NCI-H2081 (cell line): ENCODE data around the gene FILIP1L.

ENCODE experiments used
- DNase-seq, 2 experiments: peaks; one replicate each; lab custom pipeline; 2025; lab: John Stamatoyannopoulos, UW

FILIP1L gene

DNA sequence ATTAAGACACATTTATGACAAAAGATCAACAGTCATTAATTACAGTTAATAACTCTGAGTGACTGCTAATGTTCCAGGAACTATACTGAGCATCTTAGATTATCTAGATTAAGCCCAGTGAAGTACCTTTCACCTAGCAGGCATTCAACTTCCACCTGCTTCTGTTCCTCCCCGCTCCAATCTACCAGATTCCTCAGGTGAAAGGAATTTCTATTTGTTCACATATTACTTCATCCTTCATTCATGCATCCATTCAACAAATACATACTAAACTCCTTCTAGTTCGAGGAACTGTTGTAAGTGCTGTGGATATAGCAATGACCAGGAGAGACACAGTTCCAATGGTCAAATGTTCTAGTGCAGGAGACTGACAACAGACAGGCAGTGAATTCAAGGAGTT is 139.3 kb downstream of the FILIP1L start:
- no peak for DNase-seq

DNA sequence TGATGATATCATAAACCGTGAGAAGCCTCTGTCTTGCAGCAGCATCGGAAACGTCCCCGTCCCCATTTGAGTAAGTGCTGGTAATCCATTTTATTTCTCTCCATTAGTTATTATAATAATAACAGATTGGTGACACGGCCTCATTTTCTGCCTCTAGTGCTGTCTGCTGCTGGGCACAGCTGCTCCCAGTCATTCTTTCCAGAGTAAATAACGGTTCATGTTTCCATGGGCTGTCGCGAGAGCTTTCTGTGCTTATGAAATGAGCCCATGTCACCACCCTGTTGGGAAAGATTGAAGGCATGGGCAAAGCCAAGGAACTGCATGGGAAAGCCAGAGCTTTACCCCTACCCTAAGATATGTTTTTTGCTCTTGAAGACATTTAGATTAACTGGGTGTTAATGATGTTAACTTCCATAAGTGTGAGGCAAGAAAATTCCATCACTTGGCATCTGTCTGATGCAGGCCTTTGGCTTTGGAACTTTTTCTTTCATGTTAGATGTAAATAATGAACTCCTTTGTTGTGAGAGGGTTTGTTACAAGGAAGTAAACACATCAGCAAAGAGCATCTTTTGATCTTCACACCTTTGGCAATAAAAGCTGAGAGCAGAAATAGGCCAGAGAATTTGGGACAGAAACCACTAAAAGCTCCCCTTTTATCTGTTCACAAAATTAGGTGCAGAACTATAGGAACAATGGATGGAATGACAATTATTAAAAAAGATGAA is 141.8 kb downstream of the FILIP1L start:
- DNase-seq: peak; percentile 9 to 42

GRCh38 chr3:99971761-99972160 is 142.5 kb downstream of the FILIP1L start:
- no peak for DNase-seq

- no peak for DNase-seq
Measured at GRCh38 chr3:99970198-99970597, 144.1 kb downstream of the FILIP1L start.

DNA sequence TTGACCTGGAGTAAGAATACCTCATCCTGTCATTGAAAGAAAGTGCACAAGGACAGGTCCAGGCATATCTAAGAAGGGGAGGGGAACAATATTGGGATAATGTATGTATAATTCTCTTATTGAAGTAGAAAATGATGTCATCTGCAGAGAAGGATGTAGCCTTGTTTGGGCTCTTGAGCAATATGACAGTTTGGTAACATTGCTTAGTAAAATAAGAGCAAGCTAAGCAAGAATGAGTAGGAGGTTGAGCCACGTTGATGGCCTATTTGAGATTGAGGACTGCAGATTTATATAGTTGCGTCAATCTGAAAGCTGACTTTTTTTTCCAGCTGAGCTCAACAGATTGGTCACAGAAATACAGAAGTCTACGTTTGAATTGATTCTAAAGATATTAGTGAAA is 145.2 kb downstream of the FILIP1L start:
- DNase-seq: no peak

GRCh38 chr3:99967796-99968195 is 146.5 kb downstream of the FILIP1L start:
- no peak for DNase-seq

DNA sequence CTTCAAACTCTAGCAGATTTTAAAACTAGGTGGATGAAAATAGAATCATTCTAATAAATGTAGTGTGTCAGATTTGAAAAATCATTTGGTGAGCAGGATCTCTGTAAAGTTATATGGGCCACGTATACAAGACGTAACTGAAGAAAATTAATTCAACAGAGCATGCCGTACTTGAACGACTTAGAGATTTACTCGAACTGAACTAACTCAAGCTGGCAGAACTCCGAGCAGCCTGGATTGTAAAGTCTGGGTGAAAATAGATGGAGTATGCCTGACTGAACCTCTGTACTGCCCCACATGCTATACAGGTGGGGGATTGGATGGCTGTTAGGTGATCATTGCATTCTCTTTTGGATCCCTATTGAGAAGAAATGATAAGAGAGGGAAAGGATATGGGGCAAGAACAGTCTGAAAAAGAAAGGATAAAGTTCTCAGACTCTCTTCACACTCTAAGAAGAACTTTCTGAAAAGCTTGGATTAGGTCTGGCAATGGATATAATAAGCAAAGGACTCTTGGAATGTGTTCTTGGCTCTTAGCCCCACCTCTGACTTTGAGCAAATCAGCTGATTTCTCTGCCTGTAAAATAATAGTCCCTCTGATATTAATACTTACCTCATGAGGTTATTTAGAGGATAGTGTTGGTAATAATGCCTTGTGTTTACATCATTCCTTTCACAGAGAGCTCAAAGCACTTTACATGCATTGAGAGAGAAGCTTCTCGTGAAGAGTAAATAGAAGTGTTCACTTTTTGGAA is 147.5 kb downstream of the FILIP1L start:
- DNase-seq: no peak

GRCh38 chr3:99965681-99966408 is 148.5 kb downstream of the FILIP1L start:
- no peak for DNase-seq

DNA sequence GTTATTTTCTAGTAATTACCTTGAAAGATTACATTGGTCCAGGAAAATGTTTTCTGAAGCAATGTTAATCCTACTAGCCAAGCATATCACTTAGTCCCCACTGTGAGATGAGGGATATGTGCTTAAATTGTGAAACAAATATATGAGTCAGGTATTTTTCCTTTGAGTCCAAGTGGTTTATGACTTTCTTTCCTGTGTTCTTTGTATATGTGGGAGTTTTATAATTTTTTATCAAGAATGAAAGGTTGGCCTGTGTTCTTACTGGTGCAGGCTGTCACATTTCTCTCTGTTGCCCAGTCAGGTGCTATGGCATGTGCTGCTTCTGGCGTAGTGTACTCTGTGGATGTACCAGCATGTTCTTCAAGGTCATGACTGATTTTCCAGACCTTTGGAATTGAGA is 149.2 kb downstream of the FILIP1L start:
- no peak for DNase-seq

- no peak for DNase-seq
Measured at GRCh38 chr3:99962703-99963102, 151.6 kb downstream of the FILIP1L start.

DNA sequence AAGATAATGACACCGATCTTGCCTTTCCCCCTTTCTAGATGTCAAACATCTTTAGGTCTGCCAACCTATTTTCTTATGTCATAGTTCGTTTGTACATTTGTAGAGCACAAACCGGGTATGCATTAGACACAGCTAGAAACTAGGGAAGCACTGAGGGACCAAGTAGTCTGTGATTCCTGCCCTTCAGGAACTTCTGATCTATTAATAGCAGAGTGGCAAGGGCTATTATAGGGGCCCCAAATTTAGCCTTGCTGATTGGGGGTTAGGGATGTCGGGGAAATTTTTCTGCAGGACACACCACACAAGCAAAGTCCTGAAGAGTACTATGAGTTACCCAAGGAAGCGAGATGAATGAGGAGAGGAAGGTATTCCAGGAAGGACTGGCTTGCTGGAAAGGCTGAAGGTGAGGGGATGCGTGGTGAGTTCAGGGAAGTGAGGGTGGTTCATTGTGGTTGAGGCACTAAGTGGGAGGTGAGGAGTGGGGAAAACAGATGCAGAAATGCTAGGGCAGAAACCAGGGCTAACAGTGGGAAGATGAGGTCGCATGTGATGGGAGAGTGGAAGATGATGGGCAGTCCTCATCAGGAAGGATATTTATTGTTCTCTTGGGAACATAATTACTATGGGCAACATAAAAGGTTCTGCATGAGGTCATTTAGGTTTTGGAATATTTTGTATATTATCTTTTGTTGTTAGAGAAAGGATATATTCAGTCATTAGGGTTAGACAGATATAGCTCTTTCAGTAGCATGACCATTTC is 152.4 kb downstream of the FILIP1L start:
- DNase-seq: no peak

DNA sequence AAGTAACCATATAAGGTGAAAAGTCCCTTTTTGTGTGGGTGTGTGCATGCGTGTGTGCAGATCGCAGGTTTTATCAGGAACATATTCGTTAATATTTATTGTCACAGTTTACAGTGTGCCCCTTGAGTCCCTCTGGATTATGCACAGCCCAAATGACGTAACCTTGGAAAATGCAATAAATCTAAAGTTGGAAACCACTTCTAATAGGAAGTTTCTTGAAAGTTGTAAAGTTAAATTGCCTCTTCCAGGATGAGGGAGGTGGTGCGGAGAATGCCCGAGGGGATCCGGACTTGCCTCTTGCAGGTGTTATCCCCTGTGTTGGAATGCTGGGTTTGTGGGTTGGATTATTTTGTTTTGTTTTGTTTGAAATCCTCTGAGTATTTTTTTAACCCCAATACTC is 153.4 kb downstream of the FILIP1L start:
- no peak for DNase-seq

DNA sequence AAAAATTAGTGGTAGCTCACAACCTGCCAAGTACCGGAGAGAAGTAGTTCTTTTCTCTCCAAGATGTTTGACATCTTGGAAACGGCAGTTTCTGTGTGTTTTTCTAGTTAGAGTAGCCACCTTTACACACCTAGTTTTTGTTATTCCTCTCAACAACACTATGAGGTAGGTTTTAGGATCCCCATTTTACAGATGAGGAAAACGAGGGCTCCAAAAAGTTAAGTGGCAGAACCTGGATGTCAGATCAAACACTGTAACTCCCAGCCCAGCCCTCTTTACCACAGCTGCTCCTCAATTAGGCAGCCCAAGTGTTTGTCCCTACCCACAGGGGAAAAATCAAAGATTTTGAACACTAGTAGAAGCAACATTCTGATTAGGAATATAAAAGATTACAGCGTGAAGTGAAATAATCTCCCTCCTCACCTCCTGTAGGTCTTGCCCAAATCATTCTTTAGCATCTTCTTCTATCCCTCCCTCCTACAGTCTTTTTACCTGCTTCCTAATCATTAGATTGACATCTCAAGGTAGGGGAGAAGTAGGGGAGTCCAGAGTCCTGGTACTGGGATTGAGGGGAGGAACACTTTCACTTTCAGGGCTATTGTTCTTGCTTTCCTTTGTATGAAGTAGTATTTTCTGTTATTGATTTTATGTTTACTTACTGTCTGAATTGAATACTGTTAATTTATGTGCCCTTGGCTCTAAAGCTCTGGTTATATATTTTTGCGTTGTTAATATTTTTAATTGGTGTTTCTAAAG is 154.0 kb downstream of the FILIP1L start:
- no peak for DNase-seq

GRCh38 chr3:99958222-99958912 is 155.9 kb downstream of the FILIP1L start:
- DNase-seq: no peak

DNA sequence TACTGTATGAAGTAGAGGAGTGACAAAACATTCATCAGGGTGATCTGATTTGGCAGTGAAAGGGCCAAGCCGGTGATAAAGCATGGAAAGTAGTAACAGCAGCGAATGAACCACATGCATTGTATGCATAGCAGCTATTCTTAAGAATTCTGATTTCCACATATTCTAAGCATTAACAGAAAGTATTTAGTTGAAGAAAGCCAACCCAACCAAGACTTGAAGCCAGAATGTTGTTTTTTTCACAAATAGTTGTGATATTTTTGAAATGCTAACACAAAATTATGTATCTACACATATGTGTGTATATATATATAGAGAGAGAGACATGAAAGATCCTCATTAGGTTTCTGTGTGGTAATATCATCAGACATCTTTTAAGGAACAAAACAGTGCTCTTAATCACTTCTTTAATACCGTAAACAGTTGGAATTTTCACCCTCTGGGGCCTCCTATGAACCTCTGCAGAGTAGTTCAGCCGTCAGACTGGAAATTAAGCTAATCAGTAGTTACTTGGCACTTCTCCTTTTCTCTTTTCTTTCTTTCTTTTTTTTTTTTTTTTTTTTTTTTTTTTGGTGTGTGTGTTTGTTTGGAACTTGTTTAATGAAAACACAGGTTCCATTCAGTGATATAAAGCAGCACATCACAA is 157.0 kb downstream of the FILIP1L start:
- DNase-seq: no peak

- no peak for DNase-seq
Measured at GRCh38 chr3:99955773-99956562, 158.3 kb downstream of the FILIP1L start.

GRCh38 chr3:99954914-99955644 is 159.2 kb downstream of the FILIP1L start:
- DNase-seq: no peak

DNA sequence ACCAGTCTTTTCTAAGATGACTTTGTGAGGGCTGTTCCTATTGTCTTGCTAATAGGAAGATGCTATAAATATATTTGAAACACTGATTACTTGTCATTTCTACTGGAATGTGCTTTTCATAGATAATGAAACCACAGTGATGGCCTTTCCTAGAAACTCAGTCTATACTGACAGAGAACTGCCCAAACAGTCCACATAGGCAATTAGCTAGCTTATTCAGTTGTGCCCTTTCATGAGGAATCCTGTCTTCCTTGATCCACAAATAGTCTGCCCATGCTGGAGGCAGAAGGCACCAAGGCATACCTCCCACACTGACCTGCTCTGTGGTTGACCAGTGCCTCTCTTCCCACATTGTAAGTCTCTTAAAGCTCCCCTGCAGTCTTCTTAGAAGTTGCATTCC is 160.7 kb downstream of the FILIP1L start:
- no peak for DNase-seq

GRCh38 chr3:99952306-99952705 is 162.0 kb downstream of the FILIP1L start:
- no peak for DNase-seq
